ENCODE results near the gene PEX14.
"Not testable (repeated sequence)": the region's sequence is repeated elsewhere in the genome, so short reads cannot be mapped to it uniquely, and the experiment has no call there.

- TF ChIP-seq CTCF (IDR thresholded peaks at IDR 0.05); REST (IDR thresholded peaks at IDR 0.05; ENCODE audit: insufficient read depth in 1 of 2, low read depth in 2 of 2, low read length in 1 of 2); POLR2AphosphoS5 (IDR thresholded peaks at IDR 0.05; ENCODE audit: low read depth, low read length): not testable (repeated sequence)
Measured at GRCh38 chr1:10457462-10457861, 17.3 kb upstream of the PEX14 start.

All from Panc1 (cell line).